ENCODE results near the gene IRF7.

IRF7 gene

GRCh38 chr11:621838-622237, 6.1 kb upstream of the IRF7 start:
- in situ Hi-C loops (cut with MboI; ENCODE audit: low sequenced_read_pairs): no loop called here

- in situ Hi-C loops (cut with MboI; ENCODE audit: low sequenced_read_pairs): no loop called here
Observed at GRCh38 chr11:620935-621814, 5.4 kb upstream of the IRF7 start.

GRCh38 chr11:620201-620600, 4.5 kb upstream of the IRF7 start:
- in situ Hi-C loops (cut with MboI; ENCODE audit: low sequenced_read_pairs): no loop called here

- in situ Hi-C loops (cut with MboI; ENCODE audit: low sequenced_read_pairs): no loop called here
Observed at GRCh38 chr11:619628-620050, 3.9 kb upstream of the IRF7 start.

- in situ Hi-C loops (cut with MboI; ENCODE audit: low sequenced_read_pairs): no loop called here
Observed at GRCh38 chr11:618856-619627, 3.3 kb upstream of the IRF7 start.

- in situ Hi-C loops (cut with MboI; ENCODE audit: low sequenced_read_pairs): no loop called here
Observed at GRCh38 chr11:617912-618682, 2.3 kb upstream of the IRF7 start.

- in situ Hi-C loops (cut with MboI; ENCODE audit: low sequenced_read_pairs): no loop called here
Observed at GRCh38 chr11:617199-617911, 1.6 kb upstream of the IRF7 start.

- in situ Hi-C loops (cut with MboI; ENCODE audit: low sequenced_read_pairs): no loop called here
Observed at GRCh38 chr11:616320-617198, 809 bp upstream of the IRF7 start.

- in situ Hi-C loops (cut with MboI; ENCODE audit: low sequenced_read_pairs): no loop called here
Observed at GRCh38 chr11:614623-615503, 887 bp downstream of the IRF7 start.

GRCh38 chr11:614021-614622, 1.6 kb downstream of the IRF7 start:
- in situ Hi-C loops (cut with MboI; ENCODE audit: low sequenced_read_pairs): no loop called here

- in situ Hi-C loops (cut with MboI; ENCODE audit: low sequenced_read_pairs): no loop called here
Observed at GRCh38 chr11:613369-613968, 2.3 kb downstream of the IRF7 start.

- in situ Hi-C loops (cut with MboI; ENCODE audit: low sequenced_read_pairs): no loop called here
Observed at GRCh38 chr11:612961-613300, 2.8 kb downstream of the IRF7 start.

GRCh38 chr11:612201-612960, 3.4 kb downstream of the IRF7 start:
- in situ Hi-C loops (cut with MboI; ENCODE audit: low sequenced_read_pairs): no loop called here

- in situ Hi-C loops (cut with MboI; ENCODE audit: low sequenced_read_pairs): no loop called here
Observed at GRCh38 chr11:611001-611996, 4.5 kb downstream of the IRF7 start.

GRCh38 chr11:610146-610801, 5.5 kb downstream of the IRF7 start:
- in situ Hi-C loops (cut with MboI; ENCODE audit: low sequenced_read_pairs): no loop called here
